Lower lobe of right lung (tissue), 2 donors: ENCODE results near the gene ALDH1B1. TPM values are rescaled to one million over a fixed set of nuclear protein-coding genes. Genes with fewer than 3 reads are reported as not detected.

ENCODE experiments used
- ATAC-seq, 2 donors: fragments of 200-7000 bp; cut with Tn5 transposase; one replicate each; pipeline ENCODE4 v1.9.1; 2020 to 2022; ENCODE audit warnings: mild to moderate bottlenecking in 2 of 2, moderate library complexity in 2 of 2
- DNase-seq: peaks from one replicate; pipeline ENCODE4 v3.0.0-alpha.2; 2020
- H3K27ac ChIP-seq: fragments of 200-600 bp; one replicate; pipeline ENCODE4 v1.8.0; 2022
- H3K27me3 ChIP-seq: fragments of 200-600 bp; one replicate; pipeline ENCODE4 v1.8.0; 2022; ENCODE audit warnings: low read depth
- H3K36me3 ChIP-seq: fragments of 200-600 bp; one replicate; pipeline ENCODE4 v1.8.0; 2022; ENCODE audit warnings: mild to moderate bottlenecking
- H3K4me1 ChIP-seq: fragments of 200-600 bp; one replicate; pipeline ENCODE4 v1.8.0; 2022
- H3K4me3 ChIP-seq: fragments of 200-600 bp; one replicate; pipeline ENCODE4 v1.8.0; 2022; ENCODE audit warnings: mild to moderate bottlenecking
- H3K9me3 ChIP-seq: fragments of 200-600 bp; one replicate; pipeline ENCODE4 v1.8.0; 2022
- CTCF ChIP-seq: fragments of 200-600 bp; IDR thresholded peaks from one replicate; pipeline ENCODE4 v1.8.0; 2022; ENCODE audit warnings: antibody characterized with exemption, mild to moderate bottlenecking
- intact Hi-C: fragments of 100-400 bp; cut with DNase I; formaldehyde crosslinking; loops from one replicate; pipeline ENCODE4 v1.11.0; 2022
- total RNA-seq: library from RNA; stranded (reverse); fragmentation: NEBNext Ultra II Directional; extraction: Animal tissue kit (Norgen Biotek cat#: 25700); gene quantifications from one replicate; pipeline ENCODE4 v1.2.1, GENCODE V29; 2021
- donor health status: DM: no; HTN: yes; CAD: no; lungs with severe emphysema.

Gene ALDH1B1
- total RNA-seq, 1 donor from 2014 or later = 10.8 TPM

GRCh38 chr9:38363589-38363925 is 28.9 kb upstream of the ALDH1B1 start:
- intact Hi-C loops = no loop called here
- Histone ChIP-seq H3K27me3 (no peaks in the 10 kb centered on the region), H3K9me3 (no peaks in the 10 kb centered on the region), H3K36me3 (no peaks in the 10 kb centered on the region), H3K4me3 (no peak overlapping the region), H3K4me1 (peaks cover 9% of the 10 kb centered on the region), H3K27ac (no peak overlapping the region)
- no peak for ATAC-seq
- TF ChIP-seq CTCF = no peak
- no peak for DNase-seq

GRCh38 chr9:38367898-38368297 is 24.6 kb upstream of the ALDH1B1 start:
- no peaks in the 10 kb centered on the region for H3K36me3 ChIP-seq
- ATAC-seq (no peak), DNase-seq (no peak)
- TF ChIP-seq CTCF = no peak
- H3K4me1 ChIP-seq = peaks cover 6% of the 10 kb centered on the region
- intact Hi-C loops = no loop called here
- no peak overlapping the region for H3K4me3 ChIP-seq
- no peaks in the 10 kb centered on the region for H3K27me3 ChIP-seq
- H3K27ac ChIP-seq = no peak overlapping the region
- no peaks in the 10 kb centered on the region for H3K9me3 ChIP-seq

- no peak for TF ChIP-seq CTCF
- intact Hi-C loops = no loop called here
- no peak for ATAC-seq
- H3K4me1 ChIP-seq = no peaks in the 10 kb centered on the region
- H3K9me3 ChIP-seq = no peaks in the 10 kb centered on the region
- no peak overlapping the region for H3K4me3 ChIP-seq
- H3K36me3 ChIP-seq = no peaks in the 10 kb centered on the region
- no peaks in the 10 kb centered on the region for H3K27me3 ChIP-seq
- H3K27ac ChIP-seq = no peak overlapping the region
- DNase-seq = no peak
Observed at GRCh38 chr9:38368731-38369130, 23.8 kb upstream of the ALDH1B1 start.

- H3K4me3 ChIP-seq = no peak overlapping the region
- no peaks in the 10 kb centered on the region for H3K36me3 ChIP-seq
- H3K27me3 ChIP-seq = no peaks in the 10 kb centered on the region
- intact Hi-C loops = no loop called here
- no peak for TF ChIP-seq CTCF
- H3K27ac ChIP-seq = no peak overlapping the region
- DNase-seq = no peak
- no peaks in the 10 kb centered on the region for H3K9me3 ChIP-seq
- no peak for ATAC-seq
- no peaks in the 10 kb centered on the region for H3K4me1 ChIP-seq
Observed at GRCh38 chr9:38370176-38370575, 22.3 kb upstream of the ALDH1B1 start.

GRCh38 chr9:38371495-38371894 is 21.0 kb upstream of the ALDH1B1 start:
- no peaks in the 10 kb centered on the region for H3K27me3 ChIP-seq
- DNase-seq (no peak), ATAC-seq (peak; percentile 77 to 85)
- intact Hi-C loops = no loop called here
- no peaks in the 10 kb centered on the region for H3K36me3 ChIP-seq
- no peak overlapping the region for H3K27ac ChIP-seq
- H3K9me3 ChIP-seq = no peaks in the 10 kb centered on the region
- TF ChIP-seq CTCF = peak; percentile 31
- H3K4me1 ChIP-seq = no peaks in the 10 kb centered on the region
- no peak overlapping the region for H3K4me3 ChIP-seq
